Calu3 (cell line): ENCODE data around the gene MSLN. TPM values are rescaled to one million over a fixed set of nuclear protein-coding genes. Genes with fewer than 3 reads are reported as not detected.

Source experiments
- BruUV-seq: library from RNA; stranded (reverse); fragments of 400-500 nt; replicated peaks from 2 replicates; lab custom pipeline; 2021; lab: Mats Ljungman, UMichigan
- CTCF ChIA-PET: fragments of 300-600 bp; sonication (Branson Sonifier 250); formaldehyde crosslinking; loops from one replicate; lab custom pipeline; 2022; ENCODE audit warnings: antibody characterized with exemption; lab: Charles Lee
- DNase-seq: peaks from one replicate; pipeline ENCODE4 v3.0.0; 2022
- H3K27ac Mint-ChIP-seq: one replicate; pipeline ENCODE4 v1.8.0; 2022; ENCODE audit warnings: mixed read lengths; ENCODE audit not compliant: unreplicated experiment
- H3K27me3 Mint-ChIP-seq: one replicate; pipeline ENCODE4 v1.8.0; 2022; ENCODE audit warnings: mixed read lengths; ENCODE audit not compliant: unreplicated experiment
- H3K36me3 Mint-ChIP-seq: one replicate; pipeline ENCODE4 v1.8.0; 2022; ENCODE audit warnings: mild to moderate bottlenecking, moderate library complexity, mixed read lengths; ENCODE audit not compliant: insufficient read depth, unreplicated experiment
- H3K4me1 Mint-ChIP-seq: one replicate; pipeline ENCODE4 v1.8.0; 2022; ENCODE audit warnings: mild to moderate bottlenecking, low read depth, mixed read lengths; ENCODE audit not compliant: unreplicated experiment
- H3K4me3 Mint-ChIP-seq: one replicate; pipeline ENCODE4 v1.8.0; 2022; ENCODE audit warnings: mild to moderate bottlenecking, low read depth, moderate library complexity, mixed read lengths; ENCODE audit not compliant: unreplicated experiment
- H3K9me3 Mint-ChIP-seq: one replicate; pipeline ENCODE4 v1.8.0; 2022; ENCODE audit warnings: low read depth, mixed read lengths; ENCODE audit not compliant: unreplicated experiment
- intact Hi-C: fragments of 100-400 bp; cut with micrococcal nuclease; formaldehyde crosslinking; loops from one replicate; pipeline ENCODE4 v1.10.0; 2022; ENCODE audit not compliant: unreplicated experiment
- total RNA-seq: library from RNA; stranded (reverse); gene quantifications from 2 replicates; pipeline ENCODE4 v1.2.3, GENCODE V29; 2022
- TF ChIP-seq, protein P1 (sequence below): fragments of 200-600 bp; IDR thresholded peaks from one replicate; pipeline ENCODE4 v1.8.0; 2022; ENCODE audit warnings: antibody characterized with exemption; ENCODE audit not compliant: unreplicated experiment

MSLN gene
- total RNA-seq, 1 experiment from 2014 or later, result 3.4 TPM

DNA sequence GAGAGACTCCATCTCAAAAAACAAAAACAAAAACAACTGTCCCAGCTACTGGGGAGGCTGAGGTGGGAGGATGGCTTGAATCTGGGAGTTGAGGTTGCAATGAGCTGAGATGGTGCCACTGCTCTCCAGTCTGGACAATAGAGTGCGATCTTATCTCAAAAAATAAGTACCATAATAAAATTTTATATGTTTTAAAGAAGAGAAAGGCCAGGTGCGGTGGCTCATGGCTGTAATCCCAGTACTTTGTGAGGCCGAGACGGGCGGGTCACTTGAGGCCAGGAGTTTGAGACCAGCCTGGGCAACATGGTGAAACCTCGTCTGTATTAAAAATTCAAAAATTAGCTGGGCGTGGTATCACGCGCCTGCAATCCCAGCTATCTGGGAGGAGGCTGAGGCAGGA lies 16.3 kb downstream of the MSLN start:
- DNase-seq, result no peak
- no TSS peak for BruUV-seq
- Mint-ChIP-seq H3K27ac (no peak overlapping the region), H3K9me3 (no peaks in the 10 kb centered on the region), H3K27me3 (peaks cover 28% of the 10 kb centered on the region), H3K4me1 (peaks cover 8% of the 10 kb centered on the region), H3K4me3 (no peak overlapping the region), H3K36me3 (peaks cover 1% of the 10 kb centered on the region)
- TF ChIP-seq, protein P1, sequence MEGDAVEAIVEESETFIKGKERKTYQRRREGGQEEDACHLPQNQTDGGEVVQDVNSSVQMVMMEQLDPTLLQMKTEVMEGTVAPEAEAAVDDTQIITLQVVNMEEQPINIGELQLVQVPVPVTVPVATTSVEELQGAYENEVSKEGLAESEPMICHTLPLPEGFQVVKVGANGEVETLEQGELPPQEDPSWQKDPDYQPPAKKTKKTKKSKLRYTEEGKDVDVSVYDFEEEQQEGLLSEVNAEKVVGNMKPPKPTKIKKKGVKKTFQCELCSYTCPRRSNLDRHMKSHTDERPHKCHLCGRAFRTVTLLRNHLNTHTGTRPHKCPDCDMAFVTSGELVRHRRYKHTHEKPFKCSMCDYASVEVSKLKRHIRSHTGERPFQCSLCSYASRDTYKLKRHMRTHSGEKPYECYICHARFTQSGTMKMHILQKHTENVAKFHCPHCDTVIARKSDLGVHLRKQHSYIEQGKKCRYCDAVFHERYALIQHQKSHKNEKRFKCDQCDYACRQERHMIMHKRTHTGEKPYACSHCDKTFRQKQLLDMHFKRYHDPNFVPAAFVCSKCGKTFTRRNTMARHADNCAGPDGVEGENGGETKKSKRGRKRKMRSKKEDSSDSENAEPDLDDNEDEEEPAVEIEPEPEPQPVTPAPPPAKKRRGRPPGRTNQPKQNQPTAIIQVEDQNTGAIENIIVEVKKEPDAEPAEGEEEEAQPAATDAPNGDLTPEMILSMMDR, result no peak
- intact Hi-C loops, result no loop called here
- CTCF ChIA-PET, result interaction anchor here (0.7 kb wide), 1 partner anchor 278 kb away, joined by 3 read pairs; no protein-coding TSS in a partner anchor

DNA sequence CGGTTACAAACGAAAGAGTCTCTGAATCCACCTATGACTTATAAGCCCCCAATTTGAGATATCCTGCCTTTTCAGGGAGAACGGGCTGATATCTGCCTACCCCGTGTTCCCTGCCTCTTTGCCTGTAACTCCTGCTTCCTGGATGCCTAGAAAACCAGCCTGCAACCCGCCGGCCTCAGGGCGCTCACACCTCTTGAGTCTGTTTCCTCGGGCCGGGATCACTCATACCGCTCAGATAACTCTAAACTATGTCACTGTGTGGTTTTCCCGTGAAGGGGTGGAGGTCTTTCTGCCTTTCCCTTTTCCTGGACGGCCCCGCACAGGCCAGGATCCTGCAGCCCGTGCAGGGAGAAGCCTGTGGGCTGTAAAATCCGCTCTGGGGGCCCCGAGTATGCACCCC lies 17.3 kb downstream of the MSLN start:
- Mint-ChIP-seq H3K4me1 (peaks cover 8% of the 10 kb centered on the region), H3K9me3 (no peaks in the 10 kb centered on the region), H3K27me3 (peaks cover 28% of the 10 kb centered on the region), H3K4me3 (no peak overlapping the region), H3K27ac (no peak overlapping the region), H3K36me3 (peaks cover 5% of the 10 kb centered on the region)
- TF ChIP-seq, protein P1, result no peak
- intact Hi-C loops, result no loop called here
- BruUV-seq, result no TSS peak
- CTCF ChIA-PET, result no interaction called here
- no peak for DNase-seq

DNA sequence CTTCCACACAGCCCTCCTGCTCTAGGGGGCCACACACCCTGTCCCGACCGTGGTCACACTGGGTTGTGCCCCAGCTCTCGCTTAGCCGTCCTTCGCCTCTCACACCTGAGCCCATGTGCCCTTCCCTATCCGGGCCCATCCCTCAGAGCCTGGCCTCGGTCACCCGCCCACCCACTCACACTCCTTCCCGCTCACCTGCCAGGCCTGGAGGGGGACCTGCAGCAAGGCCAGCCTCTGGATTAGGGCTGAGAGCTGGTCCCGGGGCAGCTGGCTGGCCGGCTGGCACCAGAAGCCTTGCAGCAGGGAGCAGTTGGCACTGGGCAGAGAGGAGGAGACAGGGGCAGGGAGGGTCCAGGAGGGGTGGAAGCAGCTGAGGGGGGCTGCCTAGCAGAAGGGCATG lies 17.9 kb downstream of the MSLN start:
- no TSS peak for BruUV-seq
- TF ChIP-seq, protein P1, result no peak
- no peak overlapping the region for H3K4me3 Mint-ChIP-seq
- no peaks in the 10 kb centered on the region for H3K9me3 Mint-ChIP-seq
- H3K27ac Mint-ChIP-seq, result no peak overlapping the region
- H3K27me3 Mint-ChIP-seq, result peaks cover 27% of the 10 kb centered on the region
- no peak for DNase-seq
- peaks cover 8% of the 10 kb centered on the region for H3K4me1 Mint-ChIP-seq
- intact Hi-C loops, result no loop called here
- CTCF ChIA-PET, result no interaction called here
- H3K36me3 Mint-ChIP-seq, result peaks cover 10% of the 10 kb centered on the region

DNA sequence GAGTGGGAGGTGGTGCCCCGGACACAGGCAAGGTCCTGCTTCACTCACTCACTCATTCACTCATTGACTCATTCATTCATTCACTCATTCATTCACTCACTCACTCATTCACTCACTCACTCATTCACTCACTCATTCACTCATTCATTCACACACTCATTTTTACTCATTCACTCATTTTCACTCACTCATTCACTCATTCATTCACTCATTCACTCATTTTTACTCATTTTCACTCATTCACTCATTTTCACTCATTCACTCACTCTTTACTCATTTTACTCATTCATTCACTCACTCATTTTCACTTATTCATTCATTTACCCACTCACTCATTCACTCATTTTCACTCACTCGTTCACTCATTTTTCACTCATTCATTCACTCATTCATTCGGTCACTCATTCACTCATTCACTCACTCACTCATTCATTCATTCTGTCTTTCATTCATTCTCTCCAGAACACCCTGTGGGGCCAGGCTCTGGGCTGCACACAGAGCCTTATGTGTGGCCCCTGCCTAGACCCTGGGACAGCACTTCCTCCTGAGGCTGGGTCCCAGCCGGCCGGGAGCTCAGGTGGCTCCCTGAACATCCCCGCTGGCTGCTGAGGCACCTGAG lies 18.5 kb downstream of the MSLN start:
- Mint-ChIP-seq H3K27me3 (peaks cover 21% of the 10 kb centered on the region), H3K4me1 (peaks cover 8% of the 10 kb centered on the region), H3K9me3 (no peaks in the 10 kb centered on the region), H3K4me3 (no peak overlapping the region), H3K27ac (no peak overlapping the region), H3K36me3 (peaks cover 13% of the 10 kb centered on the region)
- TF ChIP-seq, protein P1, result no peak
- CTCF ChIA-PET, result no interaction called here
- intact Hi-C loops, result no loop called here
- no TSS peak for BruUV-seq
- no peak for DNase-seq
